ENCODE results near the gene FOXC1.

FOXC1 gene

DNA sequence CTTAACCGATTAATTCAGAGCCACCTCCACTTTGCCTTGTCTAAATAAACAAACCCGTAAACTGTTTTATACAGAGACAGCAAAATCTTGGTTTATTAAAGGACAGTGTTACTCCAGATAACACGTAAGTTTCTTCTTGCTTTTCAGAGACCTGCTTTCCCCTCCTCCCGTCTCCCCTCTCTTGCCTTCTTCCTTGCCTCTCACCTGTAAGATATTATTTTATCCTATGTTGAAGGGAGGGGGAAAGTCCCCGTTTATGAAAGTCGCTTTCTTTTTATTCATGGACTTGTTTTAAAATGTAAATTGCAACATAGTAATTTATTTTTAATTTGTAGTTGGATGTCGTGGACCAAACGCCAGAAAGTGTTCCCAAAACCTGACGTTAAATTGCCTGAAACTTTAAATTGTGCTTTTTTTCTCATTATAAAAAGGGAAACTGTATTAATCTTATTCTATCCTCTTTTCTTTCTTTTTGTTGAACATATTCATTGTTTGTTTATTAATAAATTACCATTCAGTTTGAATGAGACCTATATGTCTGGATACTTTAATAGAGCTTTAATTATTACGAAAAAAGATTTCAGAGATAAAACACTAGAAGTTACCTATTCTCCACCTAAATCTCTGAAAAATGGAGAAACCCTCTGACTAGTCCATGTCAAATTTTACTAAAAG, 2.7 kb downstream of the FOXC1 start:
- no peak for DNase-seq (ENCODE audit: low read depth)

DNA sequence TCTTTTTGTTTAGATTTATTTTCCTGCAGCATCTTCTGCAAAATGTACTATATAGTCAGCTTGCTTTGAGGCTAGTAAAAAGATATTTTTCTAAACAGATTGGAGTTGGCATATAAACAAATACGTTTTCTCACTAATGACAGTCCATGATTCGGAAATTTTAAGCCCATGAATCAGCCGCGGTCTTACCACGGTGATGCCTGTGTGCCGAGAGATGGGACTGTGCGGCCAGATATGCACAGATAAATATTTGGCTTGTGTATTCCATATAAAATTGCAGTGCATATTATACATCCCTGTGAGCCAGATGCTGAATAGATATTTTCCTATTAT, 3.2 kb downstream of the FOXC1 start:
- DNase-seq (ENCODE audit: low read depth): no peak

DNA sequence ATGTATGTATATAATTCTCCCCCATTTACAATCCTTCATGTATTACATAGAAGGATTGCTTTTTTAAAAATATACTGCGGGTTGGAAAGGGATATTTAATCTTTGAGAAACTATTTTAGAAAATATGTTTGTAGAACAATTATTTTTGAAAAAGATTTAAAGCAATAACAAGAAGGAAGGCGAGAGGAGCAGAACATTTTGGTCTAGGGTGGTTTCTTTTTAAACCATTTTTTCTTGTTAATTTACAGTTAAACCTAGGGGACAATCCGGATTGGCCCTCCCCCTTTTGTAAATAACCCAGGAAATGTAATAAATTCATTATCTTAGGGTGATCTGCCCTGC, 3.6 kb downstream of the FOXC1 start:
- no peak for DNase-seq (ENCODE audit: low read depth)

DNA sequence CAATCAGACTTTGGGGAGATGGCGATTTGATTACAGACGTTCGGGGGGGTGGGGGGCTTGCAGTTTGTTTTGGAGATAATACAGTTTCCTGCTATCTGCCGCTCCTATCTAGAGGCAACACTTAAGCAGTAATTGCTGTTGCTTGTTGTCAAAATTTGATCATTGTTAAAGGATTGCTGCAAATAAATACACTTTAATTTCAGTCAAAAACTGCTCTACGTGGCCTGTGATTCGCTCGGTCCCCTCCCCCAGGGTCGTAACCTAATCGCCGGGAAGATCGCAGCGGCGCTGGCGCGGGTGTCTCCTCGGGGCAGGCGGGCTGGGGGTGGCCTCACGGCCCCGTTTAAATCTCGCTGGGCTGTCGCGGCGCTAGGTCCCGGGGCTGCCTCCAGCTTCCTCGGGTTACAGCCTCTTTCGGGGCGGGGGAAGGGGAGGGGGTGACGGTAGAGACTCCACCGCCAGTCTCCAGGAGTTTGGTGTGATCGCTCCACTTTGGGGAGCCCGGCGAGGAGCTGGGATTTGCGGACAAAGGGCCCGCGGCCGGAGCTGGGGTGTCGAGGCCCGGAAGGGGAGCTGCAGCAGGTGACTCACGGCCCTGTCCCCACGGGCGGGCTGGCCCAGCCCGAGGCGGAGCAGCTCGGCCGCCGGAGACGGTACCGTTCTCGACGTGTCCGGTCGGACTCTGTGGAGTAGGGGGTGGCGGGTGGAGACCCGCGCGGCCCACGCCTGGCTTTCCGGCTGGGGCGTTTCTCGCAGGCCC, 4.2 kb downstream of the FOXC1 start:
- no peak for DNase-seq (ENCODE audit: low read depth)

DNA sequence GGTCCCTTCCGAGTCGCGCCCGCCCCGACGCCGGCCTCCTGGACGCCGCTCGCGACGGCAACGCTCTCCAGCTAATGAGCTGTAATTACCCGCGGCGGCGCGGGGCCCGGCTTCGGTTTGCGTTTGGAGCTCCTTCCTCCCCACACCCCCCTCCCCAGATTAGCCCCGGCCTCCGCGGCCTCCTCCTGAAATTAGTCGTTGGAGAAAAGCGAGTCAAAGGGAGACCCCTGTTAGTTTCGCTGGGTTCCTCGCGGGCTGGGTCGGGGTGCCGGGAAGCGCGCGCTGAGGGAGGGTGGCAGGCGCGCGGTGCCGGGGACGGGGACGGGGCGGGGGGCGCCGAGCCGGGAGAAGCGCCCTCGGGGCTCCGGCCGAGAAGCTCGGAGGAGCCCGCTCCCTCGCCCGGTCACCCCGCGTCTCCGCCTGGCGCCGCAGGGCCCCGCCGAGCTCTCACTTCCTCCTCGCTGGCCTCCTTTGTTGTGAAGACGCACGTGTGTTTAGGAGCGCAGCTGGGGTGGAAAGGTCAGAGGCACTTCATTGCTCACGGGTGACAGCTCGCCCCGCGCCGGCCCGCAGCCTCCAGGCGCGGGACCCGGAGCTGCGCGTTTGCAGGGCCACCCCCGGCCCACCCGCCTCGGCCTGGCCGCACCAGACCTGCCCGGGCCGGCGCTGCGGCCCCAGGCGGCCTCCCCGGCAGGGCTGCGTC, 4.9 kb downstream of the FOXC1 start:
- DNase-seq (ENCODE audit: low read depth): no peak

DNA sequence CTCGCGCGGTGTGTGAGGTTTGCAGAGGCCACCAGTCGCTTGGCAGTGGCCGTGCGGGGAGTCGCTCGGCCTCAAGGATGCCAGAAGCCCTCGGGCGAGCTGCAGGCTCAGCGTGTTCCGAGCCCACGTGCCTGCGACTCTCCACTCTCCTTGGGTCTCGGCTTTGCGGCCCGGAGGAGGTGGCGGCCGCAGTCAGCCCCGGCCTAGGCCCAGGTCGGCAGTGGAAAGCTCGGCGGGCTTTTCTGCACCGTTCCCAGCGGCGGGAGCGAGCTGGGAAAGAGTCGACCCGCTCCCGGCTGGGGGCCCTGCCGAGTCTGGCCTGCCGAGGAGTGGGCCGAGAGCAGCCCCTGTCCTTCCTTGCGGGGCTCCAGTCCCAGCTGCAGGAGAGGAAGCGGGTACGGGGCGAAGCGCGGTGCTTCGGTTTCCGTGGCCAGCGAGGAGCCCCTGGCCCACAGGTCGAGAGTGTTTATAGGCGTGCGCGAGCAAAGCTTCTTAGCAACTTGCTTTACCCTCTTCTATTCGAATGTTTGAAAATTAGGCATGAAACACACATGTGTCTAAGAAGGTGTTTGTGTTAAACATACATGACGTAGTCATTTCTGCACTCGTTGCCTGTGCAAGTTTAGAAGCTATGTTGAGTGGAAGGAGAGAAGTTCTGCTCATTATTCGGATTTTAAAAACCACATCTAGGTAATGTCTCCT, 5.6 kb downstream of the FOXC1 start:
- DNase-seq (ENCODE audit: low read depth): no peak

DNA sequence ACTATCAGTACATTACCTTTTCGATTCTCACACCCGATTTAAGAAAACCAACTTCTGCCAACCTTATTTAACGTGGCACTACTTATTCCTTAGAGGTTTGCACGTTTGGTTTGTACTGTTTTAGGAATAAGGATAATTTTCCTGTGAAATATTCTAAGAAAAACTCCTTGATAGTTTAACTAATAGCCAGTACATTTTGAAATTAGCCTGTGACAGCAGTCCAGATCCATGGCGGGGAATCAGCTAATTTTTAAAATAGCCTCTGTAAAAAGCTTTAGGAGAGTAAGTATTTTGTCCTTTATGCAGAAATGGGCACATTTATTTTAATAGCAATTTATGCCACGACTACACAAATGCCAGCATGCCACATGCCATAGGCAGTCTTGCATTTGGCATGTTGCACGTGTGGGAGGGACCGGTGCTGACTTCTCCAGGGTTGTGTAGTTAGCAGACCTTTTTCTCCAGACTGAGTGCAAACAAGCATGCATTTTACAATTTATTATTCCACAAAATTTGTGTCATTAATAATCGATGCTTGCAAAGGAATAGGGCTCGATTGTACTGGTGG, 6.2 kb downstream of the FOXC1 start:
- no peak for DNase-seq (ENCODE audit: low read depth)

DNA sequence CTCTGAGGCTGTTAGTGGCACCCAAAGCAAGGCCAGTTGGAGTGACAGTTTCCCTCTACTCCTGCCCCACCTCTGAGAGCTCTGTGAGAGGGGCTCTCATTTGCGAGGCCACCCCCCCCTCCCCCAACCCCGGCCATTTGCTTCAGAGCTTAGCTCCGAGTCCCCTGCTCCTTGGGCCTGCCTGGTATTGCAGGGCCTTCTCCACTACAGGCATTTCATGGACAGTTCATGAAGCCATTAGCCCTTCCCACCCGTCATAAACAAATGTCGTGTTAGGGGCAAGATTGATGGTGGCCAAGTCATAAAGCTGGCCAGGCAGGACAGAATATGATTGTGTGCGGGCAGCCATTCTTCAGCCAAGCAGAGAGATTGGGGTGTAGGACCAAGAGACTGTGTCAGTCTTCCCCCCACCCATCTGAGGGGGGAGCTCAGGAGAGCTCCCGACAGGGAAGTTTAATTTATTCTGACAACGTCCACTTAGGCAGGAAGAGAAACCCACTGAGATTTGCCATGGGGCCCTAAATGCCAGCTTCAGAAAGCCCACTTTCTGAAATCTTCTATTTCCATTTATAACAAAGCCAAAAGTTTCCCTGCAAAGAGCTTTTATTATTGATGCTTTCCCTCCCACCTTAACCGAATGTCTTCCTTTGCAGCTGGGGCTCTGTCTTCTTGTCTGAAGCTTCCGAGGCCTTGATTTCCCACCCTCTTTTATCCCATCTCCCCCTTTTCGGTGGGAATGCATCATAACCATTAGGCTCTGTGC, 7.2 kb downstream of the FOXC1 start:
- no peak for DNase-seq (ENCODE audit: low read depth)

DNA sequence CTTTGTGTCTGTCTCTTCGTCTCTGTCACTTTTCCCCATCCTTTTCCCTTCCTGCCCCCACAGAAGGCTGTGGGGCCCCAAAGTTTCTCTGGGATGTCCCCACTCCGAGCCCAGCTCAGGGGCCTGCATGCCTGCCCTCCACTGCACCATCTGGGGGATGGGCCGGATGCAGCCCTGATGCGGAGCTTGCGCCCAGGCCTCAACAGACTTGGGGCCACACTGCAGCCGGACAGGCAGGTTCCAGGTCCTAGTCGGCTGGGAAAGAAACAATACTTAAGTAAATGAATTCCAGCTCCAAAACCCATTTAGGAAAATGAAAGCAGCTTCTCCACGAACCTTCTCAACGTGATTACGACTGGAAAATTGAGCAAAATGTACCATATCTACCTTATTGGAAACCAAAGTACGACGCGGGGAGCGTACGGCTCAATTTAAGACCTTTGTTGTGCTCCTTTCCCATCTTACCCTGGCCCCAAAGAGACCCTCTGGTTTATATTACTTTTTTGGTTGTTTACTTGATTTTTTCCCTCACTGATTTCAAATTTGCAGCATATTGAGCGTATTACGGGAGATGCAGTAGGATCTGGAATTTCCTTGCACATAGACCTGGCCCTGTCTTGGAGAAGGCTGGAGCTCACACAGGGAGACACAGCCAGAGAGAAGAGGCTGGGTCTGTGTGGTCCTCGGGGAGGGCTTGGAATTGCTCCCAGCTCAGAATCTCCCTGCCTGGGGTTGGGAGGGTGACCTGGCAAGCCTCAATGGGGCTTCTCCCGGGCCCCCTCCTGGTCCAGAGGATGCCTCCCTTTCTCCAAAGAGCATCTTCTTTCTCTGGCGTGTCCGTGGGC, 8.0 kb downstream of the FOXC1 start:
- no peak for DNase-seq (ENCODE audit: low read depth)

DNA sequence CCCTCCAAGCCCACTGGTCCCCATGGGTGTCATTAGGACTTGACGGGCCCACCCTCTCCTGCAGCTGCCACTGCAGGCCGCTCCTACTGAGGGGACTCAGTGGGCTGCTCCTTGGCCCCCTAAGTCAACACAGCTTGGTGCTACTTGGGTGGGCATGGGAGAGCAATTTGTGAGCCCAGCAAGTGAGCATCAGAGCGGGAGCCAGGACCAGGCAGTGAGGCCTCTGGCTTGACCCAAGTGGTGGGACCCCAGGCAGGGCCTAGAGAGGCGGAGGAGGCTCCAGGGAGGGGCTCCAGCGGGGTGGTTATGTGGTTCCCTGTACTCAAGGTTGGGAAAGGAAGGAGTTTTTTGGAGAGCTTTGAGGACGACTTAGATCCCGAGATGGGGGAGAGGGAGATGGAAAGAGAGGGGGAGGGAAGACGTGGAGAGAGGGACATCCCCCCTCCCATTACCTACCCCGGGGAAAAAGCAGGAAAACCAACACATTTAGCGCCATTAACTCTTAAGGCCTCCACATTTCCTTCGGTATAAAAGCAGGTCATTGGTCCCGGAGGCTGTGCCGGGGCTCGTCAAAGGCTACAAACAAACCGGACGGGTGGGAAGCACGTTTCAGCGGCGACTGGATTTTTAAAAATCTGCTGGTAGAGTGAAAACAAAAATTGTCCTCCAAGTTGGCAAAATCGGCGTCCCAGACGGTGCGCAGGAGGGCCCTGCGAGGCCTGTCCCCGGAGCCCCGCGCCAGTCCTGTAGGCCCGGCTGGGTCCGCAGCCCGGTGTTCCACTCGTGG, 8.8 kb downstream of the FOXC1 start:
- DNase-seq (ENCODE audit: low read depth): no peak

DNA sequence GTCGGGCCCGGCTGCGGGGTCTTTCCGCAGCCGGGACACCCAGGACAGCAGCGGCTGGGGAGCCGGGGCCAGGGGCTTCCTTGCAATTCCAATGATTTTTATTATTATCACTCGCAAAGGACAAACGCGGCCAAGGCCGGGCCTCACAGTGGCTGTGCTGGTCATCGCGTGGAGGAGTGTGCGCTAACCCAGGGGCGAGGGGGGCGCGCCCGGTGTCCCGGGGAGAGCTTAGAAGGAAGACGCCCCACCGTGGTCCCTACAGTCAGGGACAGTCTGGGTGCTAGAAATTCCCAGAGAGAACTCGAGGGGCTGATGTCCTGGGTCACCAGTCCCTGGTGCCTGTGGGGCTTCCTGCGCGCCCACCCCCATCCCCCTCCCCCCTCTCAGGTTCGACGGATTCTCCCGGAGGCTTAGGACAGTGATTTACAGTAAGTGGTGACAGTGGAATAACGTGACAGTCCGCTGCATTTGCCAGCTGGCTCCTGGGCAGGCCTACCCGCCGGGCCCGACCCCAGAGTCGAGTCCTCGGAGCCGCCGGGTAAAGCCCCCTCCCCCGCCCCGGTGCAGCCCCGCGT, 9.5 kb downstream of the FOXC1 start:
- no peak for DNase-seq (ENCODE audit: low read depth)

DNA sequence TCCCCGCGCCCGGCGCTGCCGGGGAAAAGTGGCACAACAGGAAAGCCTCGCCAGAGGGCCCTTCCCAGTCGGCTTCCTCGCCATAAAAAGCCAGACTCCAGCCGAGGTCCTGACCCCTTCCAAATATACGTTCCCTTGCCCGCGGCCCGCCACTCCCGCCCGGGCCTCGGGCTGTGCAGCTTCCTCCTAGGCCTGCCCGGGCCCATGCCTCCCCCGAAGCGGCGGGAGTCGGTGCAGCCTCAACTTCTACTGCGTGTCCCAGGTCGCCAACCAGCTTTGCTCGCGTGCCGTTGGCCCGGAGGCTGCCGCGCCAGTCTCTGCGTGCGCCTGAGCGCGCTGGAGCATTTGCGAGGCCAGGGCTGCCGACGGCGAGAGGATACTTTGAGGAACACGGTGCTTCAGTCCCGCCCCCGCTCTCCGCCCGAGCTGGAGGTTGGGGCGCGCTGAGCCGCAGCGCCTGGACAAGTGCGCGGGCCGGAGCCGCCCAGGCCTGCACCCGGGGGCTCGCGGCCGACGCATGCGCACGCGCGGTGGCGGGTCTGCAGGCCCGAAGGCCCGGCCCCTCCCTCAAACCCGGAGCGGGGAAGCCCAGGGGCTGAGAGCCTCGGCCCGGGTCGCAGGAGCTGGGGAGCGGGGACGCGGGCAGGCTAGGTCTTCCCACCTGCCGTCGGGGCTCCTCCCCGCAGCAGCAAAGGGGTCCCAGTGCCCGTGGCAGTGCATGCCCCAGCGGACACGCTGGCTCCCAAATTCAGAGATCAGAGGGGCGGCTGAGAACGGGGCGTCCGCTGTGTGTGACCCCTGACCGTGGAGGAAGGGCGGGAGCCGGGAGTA, 10.2 kb downstream of the FOXC1 start:
- no peak for DNase-seq (ENCODE audit: low read depth)

DNA sequence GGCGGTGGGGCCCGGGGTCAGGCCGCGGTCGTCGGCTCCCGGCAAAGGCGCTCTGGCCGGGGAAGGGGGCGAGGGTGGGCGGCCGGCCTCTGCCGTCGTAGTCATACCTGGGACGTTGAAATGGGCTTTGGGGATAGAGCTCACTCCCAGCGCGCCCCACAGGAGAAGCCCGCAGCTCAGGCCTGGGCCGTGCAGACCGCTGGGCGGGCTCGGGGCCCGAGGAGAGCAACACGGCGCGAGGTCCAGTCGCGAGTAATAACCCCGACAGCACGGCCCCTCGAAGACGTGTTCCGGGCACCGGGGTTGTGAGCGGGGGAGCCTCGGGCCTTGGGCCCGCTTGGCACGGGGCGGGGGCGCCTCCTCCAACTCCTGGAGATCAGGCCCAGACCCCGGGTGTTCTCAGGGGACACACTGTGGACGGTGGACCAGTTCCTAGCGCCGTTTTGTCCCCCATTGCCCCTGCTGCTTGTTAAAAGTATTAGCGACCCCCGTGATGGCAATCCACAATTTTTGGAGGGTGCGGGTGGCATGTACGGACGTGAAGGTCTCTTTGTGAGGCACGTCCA, 10.9 kb downstream of the FOXC1 start:
- no peak for DNase-seq (ENCODE audit: low read depth)

DNA sequence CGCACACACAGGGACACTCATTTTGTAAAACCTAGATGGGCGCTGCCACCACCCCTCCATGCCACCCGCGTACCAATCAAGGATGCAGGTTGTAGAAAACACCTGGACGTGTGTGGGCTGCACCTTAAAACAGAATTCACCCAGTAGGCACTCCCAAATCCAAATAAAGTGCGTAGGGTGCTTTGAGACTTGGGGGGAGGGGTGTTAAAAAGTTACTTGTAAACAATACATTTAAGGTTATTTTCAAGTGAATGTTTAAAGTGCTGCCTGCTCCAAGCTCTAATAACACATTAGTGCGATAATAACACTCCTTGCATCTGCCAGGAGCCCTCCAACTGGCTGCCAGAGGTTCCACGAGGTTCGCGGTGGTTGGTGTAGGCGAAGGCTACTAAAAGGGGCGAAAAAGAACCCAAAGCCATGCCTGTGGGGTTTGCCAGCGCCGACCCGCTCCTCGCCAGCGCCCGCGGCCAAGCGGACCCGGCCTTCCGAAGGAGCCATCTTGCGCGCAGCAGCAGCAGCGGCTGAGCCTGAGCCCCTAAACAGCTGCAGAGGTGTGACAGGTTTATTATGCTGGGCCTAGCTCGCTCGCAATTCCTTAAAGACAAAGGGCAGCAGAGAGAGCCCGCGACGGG, 11.5 kb downstream of the FOXC1 start:
- no peak for DNase-seq (ENCODE audit: low read depth)

DNA sequence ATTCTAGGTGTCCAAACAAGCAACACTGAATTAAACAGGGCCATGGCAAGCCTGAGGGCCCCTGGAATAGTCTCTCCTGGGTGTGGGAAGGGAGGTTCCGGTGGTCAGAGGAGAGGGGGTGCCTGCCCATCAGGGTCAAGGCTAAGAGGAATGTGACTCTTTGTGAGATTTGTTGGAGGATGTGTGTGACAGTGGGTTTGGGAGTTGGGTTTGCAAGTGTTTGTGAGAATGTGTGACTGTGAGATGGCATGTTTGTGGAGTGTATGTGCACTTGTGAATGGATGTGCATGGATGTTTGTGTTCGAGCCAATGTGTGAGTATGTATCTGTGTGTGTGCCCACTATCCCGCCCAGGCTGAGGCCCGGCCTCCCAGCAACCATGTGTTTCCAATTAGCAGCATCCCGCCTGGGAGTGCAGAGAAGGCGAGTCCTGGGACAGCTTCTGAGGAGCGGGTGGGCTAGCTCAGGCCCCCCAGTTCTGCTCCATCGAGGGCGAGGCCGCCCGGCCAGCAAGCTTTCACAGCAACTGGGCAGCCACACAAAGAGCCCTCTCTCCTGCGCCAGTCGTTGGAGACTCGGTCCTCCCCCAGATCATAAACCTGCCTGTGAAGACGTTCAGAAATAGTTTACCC, 12.6 kb downstream of the FOXC1 start:
- no peak for DNase-seq (ENCODE audit: low read depth)

DNA sequence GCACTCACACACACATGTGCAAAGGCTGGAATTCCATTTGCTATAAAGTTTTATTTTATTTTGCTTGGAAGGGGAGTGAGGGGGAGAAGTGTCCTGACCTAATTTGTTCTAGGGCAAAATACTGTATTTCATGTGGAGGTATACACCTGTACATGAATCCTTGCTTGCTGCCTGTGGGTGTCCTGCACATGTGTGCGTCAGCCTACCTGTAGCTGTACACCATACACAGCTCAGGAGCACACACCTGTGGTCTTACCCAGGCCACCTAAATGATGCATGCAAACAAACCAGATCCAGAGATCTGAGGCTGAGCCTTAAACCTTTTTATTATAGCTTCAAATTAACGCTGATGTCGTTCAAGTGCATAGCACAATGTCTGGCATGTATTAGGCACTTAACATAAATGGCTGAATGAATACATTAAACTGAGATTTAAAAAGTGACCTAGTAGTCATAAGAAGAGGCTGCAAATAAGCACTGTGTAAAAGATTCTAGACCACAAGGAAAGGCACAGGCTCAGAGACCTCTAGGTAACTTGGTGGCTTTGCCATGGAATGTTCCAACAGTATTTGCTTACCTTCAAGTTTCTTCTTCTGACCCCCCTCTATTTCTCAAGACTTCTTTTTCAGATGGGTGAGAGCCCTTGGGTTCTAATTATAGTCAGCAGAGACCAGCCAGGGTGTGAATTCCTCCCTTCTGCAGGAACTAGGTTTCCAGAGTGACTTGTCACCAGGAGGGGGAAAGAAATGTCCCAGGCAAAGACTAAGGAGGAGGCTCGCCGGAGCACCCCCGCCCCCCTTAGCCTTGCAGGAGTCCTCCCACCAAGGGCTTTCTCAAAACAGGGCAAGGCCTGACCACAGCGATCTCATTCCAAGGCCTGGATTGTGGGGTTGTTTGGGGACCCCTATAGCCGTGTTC, 13.4 kb downstream of the FOXC1 start:
- no peak for DNase-seq (ENCODE audit: low read depth)

DNA sequence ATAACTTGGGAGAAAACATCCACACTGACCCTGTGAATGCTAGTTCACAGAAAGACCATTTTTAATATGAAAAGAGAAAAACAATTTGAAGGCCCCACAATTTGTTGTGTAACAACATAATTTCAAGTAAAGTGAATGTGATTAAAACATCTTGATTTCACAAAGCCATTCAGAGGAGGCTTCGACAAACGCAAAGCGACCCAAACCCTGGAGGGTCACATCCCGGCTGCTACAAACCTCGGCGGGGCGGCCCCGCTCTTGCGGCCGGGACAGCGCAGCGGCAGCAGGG, 14.0 kb downstream of the FOXC1 start:
- DNase-seq (ENCODE audit: low read depth): no peak

All from stimulated activated CD8-positive, alpha-beta memory T cell treated with anti-CD3 and anti-CD28 coated beads, Interleukin-12 subunit alpha, Interleukin-12 subunit beta, amount 100 ng/mL, for 4 hours (primary cell).